Activated T-cell treated with anti-CD3 and anti-CD28 coated beads for 1 hour (primary cell): ENCODE data around the gene ANTXR2.
A peak's percentile ranks its signal among the peaks of the same experiment; 100 is the strongest.

Experiments
- DNase-seq: peaks from one replicate; pipeline ENCODE4 v3.0.0-alpha.2; 2020; ENCODE audit warnings: low read depth

ANTXR2 gene

DNA sequence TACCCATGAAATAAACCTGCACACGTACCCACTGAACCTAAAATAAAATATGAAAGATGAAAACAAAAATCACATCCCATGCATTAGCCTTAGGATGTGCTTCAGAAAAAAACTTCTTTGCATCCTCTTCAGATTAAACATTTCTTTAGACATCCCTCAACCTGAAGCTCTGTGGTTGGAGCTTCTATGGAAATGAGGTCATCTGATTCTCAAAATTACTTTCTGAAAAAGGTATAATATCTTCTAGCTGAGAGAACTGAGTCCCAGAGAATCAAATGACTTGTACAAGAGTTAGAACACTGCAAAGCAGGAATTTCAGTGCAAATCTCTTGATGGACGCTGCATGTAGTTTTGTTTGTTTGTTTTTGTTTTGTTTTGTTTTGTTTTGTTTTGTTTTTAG lies 19.1 kb upstream of the ANTXR2 start:
- DNase-seq, result no peak

DNA sequence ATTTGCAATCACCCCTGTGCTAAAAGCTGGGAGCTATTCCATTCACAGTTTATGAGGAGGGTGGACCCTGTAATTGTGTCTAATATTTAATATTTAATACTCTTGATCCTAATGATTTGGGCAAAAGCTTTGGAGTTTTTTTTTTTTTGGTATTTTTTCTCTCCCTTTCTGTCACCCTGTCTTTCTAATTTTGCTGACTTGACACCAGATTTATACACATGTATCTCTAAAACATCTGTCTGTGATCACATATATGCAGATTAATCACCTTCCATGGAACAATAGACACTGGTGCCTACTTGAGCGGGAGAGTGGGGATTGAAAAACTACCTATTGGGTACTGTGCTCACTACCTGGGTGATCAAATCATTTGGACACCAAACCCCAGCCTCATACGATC lies 18.7 kb upstream of the ANTXR2 start:
- DNase-seq, result no peak

DNA sequence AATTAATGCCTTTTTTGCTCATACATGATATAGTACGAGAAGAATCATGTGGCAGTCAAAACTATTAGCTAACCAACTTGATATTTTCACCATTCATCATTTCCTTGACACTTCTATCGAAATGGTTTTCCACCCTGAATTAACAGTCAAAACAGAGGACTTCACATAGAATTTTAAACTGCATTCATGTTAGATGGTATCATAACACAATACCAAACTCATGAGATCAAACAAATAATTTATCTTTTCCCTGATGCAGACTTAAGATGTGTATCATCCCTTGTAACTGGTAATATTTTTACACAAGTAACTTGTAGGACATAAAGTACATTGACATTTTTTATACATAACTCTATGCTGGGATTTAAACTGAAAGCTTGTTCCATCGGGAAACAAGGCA lies 18.2 kb upstream of the ANTXR2 start:
- DNase-seq, result no peak

DNA sequence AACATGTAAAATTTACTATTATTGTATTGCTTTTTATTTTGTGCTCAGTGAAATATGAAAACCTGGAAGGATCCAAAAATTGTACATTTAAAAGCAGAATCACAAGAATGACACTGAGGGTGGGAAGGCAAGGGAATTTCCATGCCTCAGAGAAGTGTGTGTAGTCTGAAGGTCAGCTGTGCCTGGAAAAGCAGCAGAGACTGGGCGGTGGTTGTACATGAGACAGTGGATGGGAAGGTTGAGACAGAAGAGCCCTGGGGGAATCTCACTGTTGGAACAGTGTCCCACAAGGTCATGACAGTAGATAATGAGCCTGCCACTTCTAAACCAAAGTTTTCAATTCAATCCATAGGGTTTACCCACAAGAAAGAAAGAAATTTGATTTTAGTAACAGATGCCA lies 17.1 kb upstream of the ANTXR2 start:
- DNase-seq, result no peak

DNA sequence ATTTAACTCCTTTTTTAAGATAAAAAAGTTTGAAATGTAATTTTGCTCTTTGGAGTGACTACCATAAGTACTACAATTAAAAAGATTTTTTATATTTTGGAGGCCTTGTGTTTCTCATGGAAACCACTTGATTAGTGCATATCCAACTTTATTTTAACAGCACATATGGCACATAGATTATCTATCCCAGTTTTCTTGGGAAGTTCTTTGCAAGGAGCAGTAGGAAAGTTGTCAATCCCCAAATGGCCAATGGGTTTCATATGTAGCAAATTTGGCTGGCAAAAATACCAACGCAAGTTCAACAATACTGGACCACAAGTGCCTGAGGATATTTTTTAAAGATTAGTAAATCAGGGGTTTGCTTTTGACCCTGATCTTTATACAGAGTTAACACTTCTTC lies 15.4 kb upstream of the ANTXR2 start:
- no peak for DNase-seq

DNA sequence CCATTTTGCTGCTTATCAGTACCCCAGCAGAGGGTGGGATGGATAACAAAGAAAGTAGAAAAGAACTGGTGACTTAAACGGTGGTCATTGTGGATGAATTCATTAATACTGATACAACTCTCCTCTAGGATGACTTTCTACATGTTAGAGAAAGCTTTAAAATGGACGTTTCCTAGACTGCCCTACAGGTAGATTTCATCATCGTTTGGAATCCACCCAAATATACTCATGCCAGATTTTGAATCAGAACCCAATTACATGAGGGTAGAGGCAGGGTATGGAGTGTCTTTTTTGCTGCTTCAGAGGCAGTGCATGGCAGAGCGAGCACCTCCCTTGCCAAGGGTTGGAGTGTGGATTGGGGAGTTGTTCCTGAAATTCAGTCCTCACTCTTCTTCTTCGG lies 13.3 kb upstream of the ANTXR2 start:
- no peak for DNase-seq

DNA sequence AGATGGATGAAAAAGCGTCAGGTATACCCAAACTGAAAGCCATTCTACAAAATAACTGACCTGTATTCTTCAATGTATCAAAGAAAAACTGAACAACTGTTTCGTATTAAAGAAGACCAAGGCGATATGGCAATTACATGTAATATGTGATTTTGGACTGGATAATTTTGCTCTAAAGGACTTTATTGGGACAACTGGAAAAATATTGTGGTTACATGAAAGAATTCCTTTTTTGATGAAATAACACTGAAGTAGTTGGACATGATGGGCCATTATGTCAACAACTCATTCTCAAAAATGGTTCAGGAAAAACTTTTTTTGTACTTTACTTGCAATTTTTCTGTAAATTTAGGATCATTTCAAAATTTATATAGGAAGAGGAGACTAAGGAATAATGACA lies 12.1 kb upstream of the ANTXR2 start:
- DNase-seq, result no peak

DNA sequence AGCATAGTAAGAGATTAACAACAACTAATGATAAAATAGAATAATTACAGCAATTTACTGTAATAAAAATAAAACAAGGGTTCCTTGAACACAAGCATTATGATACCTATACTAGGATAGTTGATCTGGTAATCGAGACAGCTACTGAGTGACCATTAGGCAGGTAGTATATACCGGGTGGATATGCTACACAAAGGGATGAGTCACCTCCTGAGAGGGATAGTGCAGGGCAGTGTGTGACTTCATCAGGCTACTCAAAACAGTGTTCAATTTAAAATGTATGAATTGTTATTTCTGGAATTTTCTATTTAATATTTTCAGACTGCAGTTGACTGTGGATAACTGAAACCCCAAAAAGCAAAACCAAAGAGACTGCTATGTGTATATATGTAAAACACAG lies 9.7 kb upstream of the ANTXR2 start:
- no peak for DNase-seq

DNA sequence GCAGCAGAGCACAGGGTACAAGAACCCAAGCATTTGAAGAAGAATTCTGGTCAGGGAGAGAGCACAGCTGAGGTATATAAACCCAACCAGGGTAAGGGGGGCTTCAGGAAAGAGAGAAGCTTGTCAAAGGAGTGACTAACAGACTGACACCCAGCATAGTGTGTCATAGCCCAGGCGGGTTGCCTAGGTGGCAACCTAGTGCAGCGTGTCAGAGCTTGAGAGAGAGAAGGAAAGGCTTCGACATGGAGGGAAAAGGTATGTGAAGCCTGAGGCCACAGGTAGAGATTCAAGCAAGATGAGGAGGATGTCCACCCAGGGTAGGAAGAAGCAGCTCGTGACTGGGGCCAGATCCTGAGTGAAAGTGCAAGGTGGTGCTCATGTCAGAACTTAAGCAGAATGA lies 8.5 kb upstream of the ANTXR2 start:
- DNase-seq, result no peak

DNA sequence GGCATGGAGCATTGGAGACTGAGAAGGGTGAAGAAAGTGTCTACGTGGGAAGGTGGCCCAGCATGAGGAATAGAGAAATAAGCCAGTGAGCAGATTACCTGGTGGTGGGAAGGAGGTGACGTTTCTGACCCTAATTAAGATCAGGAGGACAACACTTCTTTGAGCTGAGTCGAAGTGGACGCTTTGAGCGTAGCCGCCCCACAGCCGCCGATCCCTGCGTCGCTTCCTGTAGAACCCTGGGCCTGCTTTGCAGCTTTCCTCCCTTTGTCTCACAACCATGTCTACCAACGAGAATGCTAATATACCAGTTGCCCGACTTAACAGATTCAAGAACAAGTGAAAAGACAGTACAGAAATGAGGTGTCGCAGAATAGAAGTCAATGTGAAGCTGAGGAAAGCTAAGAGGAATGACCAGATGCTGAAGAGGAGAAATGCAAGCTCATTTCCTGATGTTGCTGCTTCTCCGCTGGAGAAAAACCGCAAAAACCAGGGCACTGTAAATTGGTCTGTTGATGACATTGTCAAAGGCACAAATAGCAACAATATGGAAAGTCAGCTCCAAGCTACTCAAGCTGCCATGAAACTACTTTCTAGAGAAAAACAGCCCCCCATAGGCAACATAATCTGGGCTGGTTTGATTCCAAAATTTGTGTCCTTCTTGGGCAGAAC lies 6.4 kb upstream of the ANTXR2 start:
- no peak for DNase-seq

DNA sequence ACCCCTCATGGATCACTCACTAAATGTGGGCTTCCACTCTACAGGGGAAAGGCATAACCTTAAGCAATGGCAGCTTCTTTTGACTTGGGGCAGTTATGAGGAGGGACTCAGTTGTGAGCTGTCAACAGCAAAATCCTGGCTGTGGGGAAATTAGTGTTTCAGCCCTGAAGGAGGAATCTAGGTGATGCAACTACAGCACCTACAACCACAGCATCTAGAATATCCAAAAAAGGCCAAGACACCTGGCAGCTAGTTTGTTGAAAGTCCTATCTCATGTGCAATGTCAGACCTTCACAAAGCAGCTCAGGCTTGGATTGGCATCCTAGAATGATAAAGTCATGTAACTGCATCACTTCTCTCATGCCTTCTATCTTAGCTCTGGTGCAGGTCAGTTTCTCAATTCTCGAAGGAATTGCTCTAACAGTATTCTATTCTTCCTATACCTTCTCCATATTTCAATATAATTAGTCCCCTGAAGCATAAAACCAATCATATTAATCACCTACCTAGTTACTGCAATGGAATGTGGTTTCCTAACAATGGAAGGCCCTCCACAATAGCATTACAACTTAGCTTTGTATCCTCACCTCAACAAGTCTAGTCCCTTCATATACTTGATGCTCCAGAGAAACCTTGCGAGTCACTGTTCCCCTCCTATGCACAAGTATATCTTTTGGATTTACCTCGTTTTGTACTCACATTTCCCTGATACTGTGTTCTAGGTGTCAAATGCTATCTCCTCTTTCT lies 5.5 kb upstream of the ANTXR2 start:
- no peak for DNase-seq

DNA sequence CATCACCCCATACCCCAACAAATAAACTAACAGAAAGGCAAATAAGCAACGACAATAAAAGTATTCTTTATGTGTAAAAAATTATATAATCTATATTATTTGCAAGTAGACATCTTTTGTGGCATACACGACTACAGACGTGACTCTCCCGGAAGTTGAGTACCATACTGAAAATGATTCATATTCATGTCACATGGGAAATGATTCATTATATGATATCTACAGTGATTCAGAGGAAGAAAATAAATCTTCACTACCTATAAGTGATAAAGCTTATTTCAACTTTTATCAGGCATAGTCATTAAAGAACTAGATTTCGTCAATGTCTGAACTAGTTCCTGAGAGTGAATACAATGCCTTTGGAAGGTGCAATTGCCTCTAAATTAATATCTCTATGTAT lies 4.6 kb upstream of the ANTXR2 start:
- DNase-seq, result no peak

DNA sequence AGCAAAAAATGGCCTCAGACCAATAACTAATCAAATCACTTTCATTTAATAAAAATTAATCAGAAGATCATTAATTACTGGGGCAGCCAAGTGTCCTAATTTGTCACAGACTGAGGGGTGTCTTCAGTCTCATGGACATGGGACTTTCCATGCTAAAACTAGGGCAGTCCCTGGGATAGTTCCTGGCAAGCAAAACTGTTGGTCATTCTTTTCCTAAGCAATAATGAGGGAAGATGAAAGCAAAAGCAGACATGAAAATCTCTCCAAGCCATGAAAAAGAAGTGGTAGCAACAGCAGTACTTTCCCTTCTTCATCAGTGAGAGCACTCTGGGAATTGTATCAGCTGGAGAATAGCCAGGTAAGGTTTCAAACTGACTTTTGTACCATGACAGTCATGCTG lies 3.7 kb upstream of the ANTXR2 start:
- no peak for DNase-seq

DNA sequence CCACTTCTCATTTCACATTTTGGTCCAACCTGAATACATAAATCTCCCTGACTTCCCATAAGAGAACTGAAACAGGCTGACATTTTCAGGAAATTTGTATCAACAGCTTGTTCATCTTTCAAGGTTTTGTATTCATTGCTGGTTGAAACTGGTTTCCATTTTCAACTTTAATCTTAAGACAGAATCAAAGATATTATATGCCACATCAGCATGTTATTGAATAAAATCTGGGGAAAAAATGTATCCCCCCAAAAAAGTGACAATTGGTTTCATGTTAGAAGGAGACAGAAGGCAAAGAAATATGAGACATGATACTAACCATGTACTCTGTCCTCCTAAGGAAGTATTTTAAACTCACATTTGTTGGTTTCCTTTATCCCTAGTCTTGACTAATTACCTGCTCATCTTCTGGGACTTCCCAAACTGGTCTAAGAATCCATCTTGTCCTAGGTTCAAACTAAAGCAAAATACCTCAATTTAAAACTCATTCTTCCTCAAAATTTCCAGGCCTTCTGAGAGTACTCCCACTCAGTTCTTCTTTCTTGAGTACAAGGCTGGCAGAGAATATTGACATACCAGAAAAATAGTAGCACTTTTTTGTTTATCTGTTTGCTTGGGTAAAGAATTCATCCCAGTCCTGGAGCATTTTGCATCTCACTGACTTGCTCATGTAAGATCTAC lies 3.1 kb upstream of the ANTXR2 start:
- no peak for DNase-seq

DNA sequence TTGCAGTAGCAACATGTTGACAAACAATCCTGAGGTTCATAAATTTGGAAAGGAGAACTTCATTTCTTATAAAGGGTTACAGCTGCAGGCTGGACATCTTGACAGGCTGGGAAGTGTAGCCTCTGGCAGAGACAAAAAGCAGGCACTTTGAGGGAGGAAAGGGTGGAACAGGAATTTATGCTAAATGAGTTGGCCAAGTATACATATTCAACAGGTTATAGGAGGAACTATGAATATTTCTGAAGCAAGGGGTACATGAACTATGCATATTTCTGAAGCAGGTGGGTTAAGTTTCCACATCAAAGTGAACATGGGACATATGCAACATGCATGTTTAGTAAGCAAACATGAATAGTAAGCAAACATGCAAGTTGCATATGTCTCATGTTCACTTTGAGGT lies 1.6 kb upstream of the ANTXR2 start:
- DNase-seq, result no peak

DNA sequence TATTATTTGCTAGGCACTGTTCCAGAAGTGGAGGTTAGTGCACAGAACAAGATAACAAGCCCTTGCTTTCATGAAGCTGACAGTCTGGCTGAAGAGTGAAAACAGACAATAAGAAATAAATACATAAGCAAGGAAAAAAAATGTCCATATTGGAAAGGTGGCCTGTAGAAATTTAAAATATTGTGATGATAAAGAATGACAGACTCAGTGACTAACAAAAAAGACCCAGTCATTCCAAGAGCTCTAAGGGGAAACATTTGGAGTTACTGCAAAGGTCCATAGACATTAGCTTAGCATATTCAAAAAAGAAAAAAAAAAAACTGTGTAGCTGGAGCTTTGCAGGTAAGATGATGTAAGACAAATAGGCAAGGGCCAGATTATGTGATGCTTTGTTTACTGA lies 1.0 kb upstream of the ANTXR2 start:
- DNase-seq, result no peak

DNA sequence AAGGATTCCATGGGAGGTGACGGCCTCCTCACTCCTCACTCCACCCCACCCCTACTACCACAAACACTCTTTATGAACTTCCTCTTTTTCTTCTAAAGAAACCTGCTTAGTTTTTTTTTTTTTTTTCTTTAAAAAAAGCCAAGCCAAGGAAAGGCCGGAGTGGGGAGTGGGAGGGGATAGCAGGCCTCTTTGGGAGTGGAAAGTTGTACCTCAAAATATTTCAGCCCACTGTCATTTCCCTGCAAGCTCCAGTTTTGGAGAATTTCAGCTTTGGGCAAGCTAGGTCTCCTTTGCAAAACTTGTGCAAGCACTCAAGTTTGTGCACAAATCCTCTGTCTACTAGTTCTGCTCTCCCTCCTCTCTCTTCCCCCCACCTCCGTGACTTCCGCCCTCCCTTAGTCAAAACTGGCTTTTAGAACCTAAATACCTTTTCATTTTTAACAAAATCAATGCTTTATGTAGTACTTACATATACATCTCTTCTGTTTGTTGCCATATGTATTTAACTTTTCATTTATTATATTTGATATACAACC lies 512 bp upstream of the ANTXR2 start:
- DNase-seq, result no peak

DNA sequence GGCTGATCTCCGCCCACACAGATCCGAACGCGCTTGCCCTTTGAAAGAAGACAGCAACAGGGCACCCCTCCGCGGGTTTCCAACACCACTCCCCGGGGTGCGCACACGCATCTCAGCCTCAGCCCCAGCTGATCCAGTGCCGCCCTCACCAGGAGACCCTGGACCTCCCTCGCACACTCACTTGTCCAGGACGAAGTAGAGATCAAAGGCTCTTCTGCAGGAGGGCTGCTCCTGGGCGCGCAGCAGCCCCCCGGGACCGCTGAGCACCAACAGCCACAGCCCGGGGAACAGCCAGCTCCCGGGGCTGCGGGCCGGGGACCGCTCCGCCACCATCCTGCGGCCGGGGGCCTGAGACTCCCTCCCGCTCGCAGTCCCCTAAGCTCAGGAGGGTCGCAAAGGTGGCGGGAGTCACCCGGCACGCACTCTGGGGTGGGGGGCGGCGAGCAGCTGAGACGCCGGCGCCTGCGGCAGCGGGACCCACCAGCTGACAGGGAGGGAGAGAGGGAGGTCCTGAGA lies 743 bp downstream of the ANTXR2 start:
- peak; percentile 38 for DNase-seq

DNA sequence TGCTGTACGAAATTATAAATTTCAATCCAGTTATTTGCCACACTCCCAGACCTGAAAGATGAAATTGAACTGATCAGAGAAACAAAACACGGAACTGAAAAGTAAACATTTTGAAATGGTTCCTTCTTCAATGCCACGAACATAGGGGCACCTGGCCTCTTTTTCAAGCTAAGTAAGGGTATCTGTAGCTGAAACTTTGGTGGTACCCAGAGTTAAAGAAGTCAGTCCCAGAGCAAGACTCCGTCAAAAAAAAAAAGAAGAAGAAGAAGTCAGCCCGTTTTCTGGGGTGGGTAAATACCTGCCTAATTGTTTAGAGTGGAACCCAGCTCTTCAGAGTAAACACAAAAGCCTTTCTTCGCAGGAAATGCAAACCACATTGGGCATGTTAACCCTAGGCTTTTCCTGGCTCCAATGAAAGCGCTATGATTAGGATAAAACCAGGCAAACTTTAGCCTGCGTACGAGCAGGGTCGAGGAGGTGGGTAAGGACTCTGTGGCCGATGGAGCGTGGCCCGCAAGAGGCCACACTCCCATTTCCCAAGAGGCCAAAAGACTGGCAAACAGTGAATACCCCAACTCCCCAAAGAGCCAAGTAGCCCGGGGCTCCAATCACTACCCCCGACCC lies 1.3 kb downstream of the ANTXR2 start:
- DNase-seq, result no peak

DNA sequence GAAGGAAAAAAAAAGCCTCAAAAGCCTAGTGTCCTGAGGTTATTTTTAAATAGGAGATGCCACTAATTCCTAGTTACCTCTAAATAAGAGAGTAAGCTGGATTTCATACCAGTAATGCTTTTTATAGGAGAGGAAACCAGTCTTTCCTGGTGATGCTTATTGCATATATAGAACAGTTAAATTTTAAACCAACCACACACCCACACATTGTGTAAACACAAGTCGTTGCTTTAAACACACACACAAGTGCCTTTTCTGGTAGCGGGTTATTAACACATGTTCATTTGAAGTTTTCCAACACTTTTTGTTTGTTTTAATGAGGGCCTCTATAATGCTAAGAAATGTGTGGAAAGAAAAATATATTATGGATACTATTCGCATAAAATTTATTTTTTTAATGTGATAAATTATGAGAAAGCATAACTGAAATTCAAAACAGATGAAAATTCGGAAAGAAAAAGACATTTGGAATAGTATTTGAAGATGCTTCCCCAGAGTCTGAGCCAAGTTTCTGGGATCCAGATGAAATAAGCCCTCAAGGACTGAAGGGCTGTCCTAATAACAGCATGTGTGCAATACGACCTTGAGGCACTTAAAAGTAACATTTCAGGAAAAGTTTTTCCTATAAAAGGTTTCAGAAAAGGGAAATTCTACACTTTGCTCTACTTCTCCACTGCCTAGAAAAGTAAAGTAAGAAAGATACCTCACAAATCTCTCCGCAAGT lies 2.0 kb downstream of the ANTXR2 start:
- DNase-seq, result no peak

DNA sequence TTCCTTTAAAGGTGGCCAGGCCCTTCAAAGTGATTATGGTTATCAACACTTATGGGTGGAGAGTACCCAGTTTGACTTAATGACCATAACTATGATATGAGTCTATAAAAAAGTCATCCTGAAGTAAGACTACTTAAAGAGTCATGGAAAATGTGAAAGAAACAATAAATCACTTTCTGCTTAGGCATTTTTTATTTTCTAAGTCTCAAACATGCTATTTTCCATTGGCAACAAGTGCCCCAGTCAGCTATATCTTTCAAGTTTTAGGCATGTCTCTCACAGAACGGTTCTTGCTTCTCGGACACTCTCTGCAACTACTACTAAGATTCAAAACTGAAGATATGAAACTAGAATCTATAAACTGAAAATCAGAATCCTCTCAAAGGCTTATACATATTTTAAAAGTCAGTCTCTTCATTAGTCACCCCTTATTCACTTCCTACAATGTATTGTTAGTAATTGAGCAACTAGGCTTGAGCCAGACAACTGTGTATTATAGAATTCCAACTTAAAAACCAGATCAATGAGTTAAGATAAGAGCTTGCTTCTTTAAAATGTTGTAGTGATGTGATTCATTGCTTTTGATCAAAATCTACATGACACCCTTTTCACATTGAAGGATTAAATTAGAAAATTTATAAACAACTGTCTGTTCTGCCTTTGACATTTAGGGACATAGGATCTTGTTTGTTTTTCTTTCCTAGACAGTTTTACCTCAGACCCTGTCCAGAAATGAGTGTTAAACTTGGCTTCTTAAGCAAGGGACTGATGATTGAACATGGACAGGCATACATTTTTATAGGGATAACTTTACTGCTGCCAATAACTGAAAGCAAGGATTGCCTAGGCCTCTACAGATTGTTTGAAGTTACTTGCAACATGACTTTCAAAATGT lies 2.9 kb downstream of the ANTXR2 start:
- no peak for DNase-seq
